Spleen (tissue), 7 donors: ENCODE results near the gene RBP4.

Source experiments
- CTCF ChIP-seq, 11 experiments: fragments of 200-600 bp in 7 of 11; fragments of 450-650 bp in 4 of 11; sonication (generic) in 4 of 11; IDR thresholded peaks in 8 of 11; conservative IDR thresholded peaks in 3 of 11; 1 replicate in 7 of 11; 2 replicates in 4 of 11; pipeline versions ENCODE4 v1.4.0 to v1.8.0; 2016 to 2021; ENCODE audit warnings: antibody characterized with exemption in 11 of 11, inconsistent platforms in 4 of 11, mild to moderate bottlenecking in 1 of 11
- POLR2A ChIP-seq, 3 donors: fragments of 450-650 bp; IDR thresholded peaks; one replicate each; pipeline ENCODE4 v1.5.1; 2017; ENCODE audit warnings: antibody characterized with exemption in 3 of 3, mild to moderate bottlenecking in 1 of 3
- POLR2AphosphoS5 ChIP-seq, 3 donors: sonication (generic); formaldehyde crosslinking; IDR thresholded peaks; one replicate each; pipeline ENCODE4 v1.5.1; 2017; ENCODE audit warnings: antibody characterized with exemption in 3 of 3
- donor health status: DM: no; HTN: no; CAD: no; lungs with moderate emphysema.
- donor health status: DM: no; HTN: no; CAD: no.
- donor health status: DM: no; HTN: no; CAD: no.

- no peak for TF ChIP-seq POLR2AphosphoS5 (IDR thresholded peaks at IDR 0.05)
- TF ChIP-seq CTCF (IDR thresholded peaks at IDR 0.05 in 8 of 11, conservative IDR thresholded peaks at IDR 0.05 in 3 of 11): no peak
- no peak for TF ChIP-seq POLR2A (IDR thresholded peaks at IDR 0.05)
These were observed 6.5 kb downstream of the RBP4 start for GRCh38 chr10:93594518-93594917.
